Measurements from ENCODE around the gene THUMPD3.

DNA sequence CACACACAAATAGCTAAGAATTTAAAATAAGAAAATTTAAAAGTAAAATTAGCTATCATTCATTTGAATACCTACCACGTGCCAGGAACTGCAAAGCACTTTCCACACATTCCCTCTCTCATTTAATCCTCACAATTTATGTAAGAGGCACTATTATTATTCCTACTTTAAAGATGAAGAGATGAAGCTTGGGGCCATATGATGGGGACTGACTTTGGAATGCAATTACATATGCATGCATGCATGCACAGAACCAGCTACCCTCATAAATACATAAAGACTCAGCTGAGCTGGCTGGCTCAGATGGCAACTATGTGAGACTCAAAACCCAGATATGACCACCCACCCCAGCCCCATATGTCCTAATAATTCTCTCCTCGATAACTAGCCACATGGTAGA, 31.7 kb upstream of the THUMPD3 start:
- TF ChIP-seq, protein P1, sequence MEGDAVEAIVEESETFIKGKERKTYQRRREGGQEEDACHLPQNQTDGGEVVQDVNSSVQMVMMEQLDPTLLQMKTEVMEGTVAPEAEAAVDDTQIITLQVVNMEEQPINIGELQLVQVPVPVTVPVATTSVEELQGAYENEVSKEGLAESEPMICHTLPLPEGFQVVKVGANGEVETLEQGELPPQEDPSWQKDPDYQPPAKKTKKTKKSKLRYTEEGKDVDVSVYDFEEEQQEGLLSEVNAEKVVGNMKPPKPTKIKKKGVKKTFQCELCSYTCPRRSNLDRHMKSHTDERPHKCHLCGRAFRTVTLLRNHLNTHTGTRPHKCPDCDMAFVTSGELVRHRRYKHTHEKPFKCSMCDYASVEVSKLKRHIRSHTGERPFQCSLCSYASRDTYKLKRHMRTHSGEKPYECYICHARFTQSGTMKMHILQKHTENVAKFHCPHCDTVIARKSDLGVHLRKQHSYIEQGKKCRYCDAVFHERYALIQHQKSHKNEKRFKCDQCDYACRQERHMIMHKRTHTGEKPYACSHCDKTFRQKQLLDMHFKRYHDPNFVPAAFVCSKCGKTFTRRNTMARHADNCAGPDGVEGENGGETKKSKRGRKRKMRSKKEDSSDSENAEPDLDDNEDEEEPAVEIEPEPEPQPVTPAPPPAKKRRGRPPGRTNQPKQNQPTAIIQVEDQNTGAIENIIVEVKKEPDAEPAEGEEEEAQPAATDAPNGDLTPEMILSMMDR (conservative IDR thresholded peaks at IDR 0.05; ENCODE audit: low read length) = no peak
- no peak for TF ChIP-seq EZH2phosphoT487 (IDR thresholded peaks at IDR 0.05; ENCODE audit: borderline replicate concordance)
